ENCODE results near the gene PCSK2.

Gene PCSK2

DNA sequence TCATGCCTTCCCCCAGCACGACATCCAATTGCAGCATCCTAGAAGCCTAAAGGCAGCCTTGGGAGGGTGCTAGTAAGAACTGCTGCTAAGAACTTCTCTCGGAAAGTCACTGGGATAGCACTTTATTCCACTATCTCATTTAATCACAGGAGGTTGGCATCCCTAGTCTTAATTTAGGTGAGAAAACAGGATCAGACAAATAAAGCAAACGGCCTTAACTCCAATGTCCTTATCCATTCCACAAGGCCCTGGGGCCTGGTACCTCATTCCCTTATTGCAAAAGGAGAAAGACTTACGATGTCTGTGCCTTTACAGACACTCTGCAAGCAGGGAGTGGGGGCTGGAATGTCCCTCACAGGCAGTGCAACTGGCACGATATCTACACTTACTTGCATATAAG, 243.7 kb downstream of the PCSK2 start:
- Histone ChIP-seq H3K4me3 (ENCODE audit: low read length) (no peak overlapping the region), H3K9me3 (ENCODE audit: control insufficient read depth, insufficient read depth, low read length) (no peaks in the 10 kb centered on the region), H3K4me1 (ENCODE audit: control insufficient read depth, insufficient read depth, low read length) (no peaks in the 10 kb centered on the region), H3K27ac (ENCODE audit: low read length) (no peak overlapping the region), H3K27me3 (ENCODE audit: control insufficient read depth, insufficient read depth, low read length) (no peaks in the 10 kb centered on the region), H3K36me3 (ENCODE audit: control insufficient read depth, insufficient read depth, low read length) (no peaks in the 10 kb centered on the region; the same call in 1 of the 2 replicates)
- WGBS (ENCODE audit: insufficient coverage, insufficient read length), result no CpG with 5 or more reads among the region's 5 CpGs
- DNase-seq (ENCODE audit: low read depth, low spot score), result no peak

DNA sequence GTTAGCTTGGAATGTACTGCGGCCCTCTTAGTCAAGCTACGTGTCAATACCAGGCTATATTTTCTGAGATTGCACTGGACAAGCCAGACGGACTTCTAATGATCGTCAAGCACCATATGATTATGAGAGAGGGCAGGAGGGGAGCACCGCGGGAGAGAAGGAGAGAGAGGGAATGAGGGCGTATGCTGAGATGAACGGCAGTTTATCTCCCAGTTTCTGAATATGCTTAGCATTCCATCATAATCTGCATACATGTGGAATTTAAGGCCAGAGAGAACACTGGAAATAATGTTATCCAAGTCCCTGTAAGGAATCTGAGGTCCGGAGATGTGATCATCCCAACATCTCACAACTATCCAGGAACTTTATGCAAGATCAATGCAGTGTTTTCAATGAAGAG, 244.1 kb downstream of the PCSK2 start:
- no peak overlapping the region for H3K4me3 ChIP-seq (ENCODE audit: low read length)
- no peaks in the 10 kb centered on the region for H3K9me3 ChIP-seq (ENCODE audit: control insufficient read depth, insufficient read depth, low read length)
- no CpG with 5 or more reads among the region's 9 CpGs for WGBS (ENCODE audit: insufficient coverage, insufficient read length)
- DNase-seq (ENCODE audit: low read depth, low spot score), result no peak
- H3K27me3 ChIP-seq (ENCODE audit: control insufficient read depth, insufficient read depth, low read length), result no peaks in the 10 kb centered on the region
- H3K27ac ChIP-seq (ENCODE audit: low read length), result no peak overlapping the region
- H3K36me3 ChIP-seq (ENCODE audit: control insufficient read depth, insufficient read depth, low read length), result no peaks in the 10 kb centered on the region; the same call in 1 of the 2 replicates
- no peaks in the 10 kb centered on the region for H3K4me1 ChIP-seq (ENCODE audit: control insufficient read depth, insufficient read depth, low read length)

DNA sequence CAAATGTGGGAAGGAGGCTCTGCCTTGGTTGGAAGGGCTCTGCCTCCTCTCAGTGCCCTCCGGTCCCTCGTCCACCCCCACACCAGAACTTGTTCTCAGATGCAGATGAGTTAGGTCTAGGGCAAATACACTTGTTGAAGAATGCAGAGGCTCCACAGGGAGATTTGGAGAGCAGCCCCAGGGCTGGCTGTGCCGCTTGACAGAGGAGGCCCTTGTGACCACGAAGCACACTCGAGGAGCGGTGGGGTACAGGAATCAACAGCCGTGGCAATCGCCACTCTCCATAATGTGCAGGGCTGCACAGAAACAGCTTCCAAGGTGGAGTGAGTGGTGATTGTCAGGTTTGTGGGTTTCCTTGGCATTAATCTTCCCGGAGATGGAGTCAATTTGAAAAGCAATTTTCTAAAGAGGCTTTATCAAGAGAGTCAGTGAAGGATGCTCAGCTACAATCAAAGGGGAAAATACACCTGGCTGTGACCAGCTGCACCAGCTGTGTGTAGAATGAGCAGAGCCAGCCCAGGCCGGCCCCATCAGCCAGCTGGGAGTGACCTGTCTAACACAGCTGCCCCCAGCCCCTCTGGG, 244.9 kb downstream of the PCSK2 start:
- no peak overlapping the region for H3K4me3 ChIP-seq (ENCODE audit: low read length)
- DNase-seq (ENCODE audit: low read depth, low spot score), result no peak
- no peaks in the 10 kb centered on the region for H3K4me1 ChIP-seq (ENCODE audit: control insufficient read depth, insufficient read depth, low read length)
- no CpG with 5 or more reads among the region's 10 CpGs for WGBS (ENCODE audit: insufficient coverage, insufficient read length)
- no peak overlapping the region for H3K27ac ChIP-seq (ENCODE audit: low read length)
- no peaks in the 10 kb centered on the region; the same call in 1 of the 2 replicates for H3K36me3 ChIP-seq (ENCODE audit: control insufficient read depth, insufficient read depth, low read length)
- H3K27me3 ChIP-seq (ENCODE audit: control insufficient read depth, insufficient read depth, low read length), result no peaks in the 10 kb centered on the region
- no peaks in the 10 kb centered on the region for H3K9me3 ChIP-seq (ENCODE audit: control insufficient read depth, insufficient read depth, low read length)

DNA sequence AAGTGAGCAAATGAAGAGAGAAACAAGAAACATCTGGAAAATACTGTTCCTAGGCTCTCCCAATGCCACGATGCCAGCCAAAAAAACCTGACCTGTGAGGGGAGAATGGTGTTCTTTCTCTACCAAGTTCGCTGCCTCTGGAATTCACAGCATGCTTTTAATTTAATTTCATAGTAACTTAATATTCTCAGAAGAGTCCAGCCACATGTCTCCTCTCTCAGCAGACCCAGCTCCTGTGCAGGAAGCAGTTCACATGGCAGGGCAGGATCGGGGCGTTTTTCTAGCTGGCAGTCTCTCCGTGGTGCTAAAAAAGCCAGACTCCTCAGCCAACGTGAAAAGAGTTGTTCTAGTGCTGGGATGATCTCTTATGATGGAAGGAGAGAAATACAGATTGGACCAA, 246.8 kb downstream of the PCSK2 start:
- Histone ChIP-seq H3K9me3 (ENCODE audit: control insufficient read depth, insufficient read depth, low read length) (no peaks in the 10 kb centered on the region), H3K27me3 (ENCODE audit: control insufficient read depth, insufficient read depth, low read length) (no peaks in the 10 kb centered on the region), H3K36me3 (ENCODE audit: control insufficient read depth, insufficient read depth, low read length) (no peaks in the 10 kb centered on the region), H3K4me1 (ENCODE audit: control insufficient read depth, insufficient read depth, low read length) (no peaks in the 10 kb centered on the region), H3K4me3 (ENCODE audit: low read length) (no peak overlapping the region), H3K27ac (ENCODE audit: low read length) (no peak overlapping the region)
- DNase-seq (ENCODE audit: low read depth, low spot score), result no peak
- no CpG with 5 or more reads among the region's 6 CpGs for WGBS (ENCODE audit: insufficient coverage, insufficient read length)

DNA sequence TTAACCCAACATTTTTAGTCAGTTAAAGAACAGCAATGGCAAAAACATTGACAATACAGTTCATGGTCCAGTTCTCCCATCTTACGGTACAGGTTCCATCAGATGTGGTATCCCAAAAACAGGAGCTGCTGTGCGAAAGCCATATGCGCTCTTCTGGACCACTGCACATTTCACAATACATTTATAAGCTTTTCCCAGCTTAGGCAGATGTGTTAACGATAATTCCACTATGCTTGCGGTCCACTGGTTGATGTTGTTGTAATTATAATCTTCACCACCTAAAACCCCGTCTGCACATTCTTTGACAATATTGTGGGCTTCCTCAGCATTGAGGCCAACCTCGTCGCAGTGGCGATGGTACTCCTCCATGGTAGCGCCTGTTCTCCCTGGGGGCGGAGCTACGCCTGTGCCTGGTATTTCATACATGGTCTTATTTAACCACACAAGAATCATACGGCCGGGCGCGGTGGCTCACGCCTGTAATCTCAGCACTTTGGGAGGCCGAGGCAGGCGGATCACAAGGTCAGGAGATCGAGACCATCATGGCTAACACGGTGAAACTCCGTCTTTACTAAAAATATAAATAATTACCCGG, 252.3 kb downstream of the PCSK2 start:
- Histone ChIP-seq H3K9me3 (ENCODE audit: control insufficient read depth, insufficient read depth, low read length) (no peaks in the 10 kb centered on the region), H3K4me1 (ENCODE audit: control insufficient read depth, insufficient read depth, low read length) (no peaks in the 10 kb centered on the region), H3K27me3 (ENCODE audit: control insufficient read depth, insufficient read depth, low read length) (no peaks in the 10 kb centered on the region), H3K27ac (ENCODE audit: low read length) (no peak overlapping the region), H3K4me3 (ENCODE audit: low read length) (no peak overlapping the region), H3K36me3 (ENCODE audit: control insufficient read depth, insufficient read depth, low read length) (no peaks in the 10 kb centered on the region)
- WGBS (ENCODE audit: insufficient coverage, insufficient read length), result no CpG with 5 or more reads among the region's 23 CpGs
- no peak for DNase-seq (ENCODE audit: low read depth, low spot score)

DNA sequence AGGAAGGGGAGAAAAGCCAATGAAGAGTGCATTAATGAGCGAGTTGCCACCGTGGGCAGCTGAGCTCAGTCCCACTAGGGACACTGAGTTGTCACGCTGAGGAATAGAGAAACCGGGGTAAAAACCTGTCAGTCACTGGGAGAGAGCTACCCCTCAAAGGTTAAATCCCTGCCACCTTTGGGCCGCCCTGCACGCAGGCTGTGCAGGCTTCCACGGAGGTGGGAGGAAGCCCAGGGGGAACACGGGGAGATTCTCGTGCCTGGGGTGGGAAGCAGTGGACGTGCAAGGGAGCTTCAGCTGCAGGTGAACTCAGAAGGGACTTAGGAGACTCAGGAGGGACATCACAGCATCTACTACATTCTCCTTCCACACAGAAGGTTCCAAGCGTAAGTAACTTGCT, 253.9 kb downstream of the PCSK2 start:
- H3K27me3 ChIP-seq (ENCODE audit: control insufficient read depth, insufficient read depth, low read length), result no peaks in the 10 kb centered on the region
- H3K36me3 ChIP-seq (ENCODE audit: control insufficient read depth, insufficient read depth, low read length), result no peaks in the 10 kb centered on the region
- DNase-seq (ENCODE audit: low read depth, low spot score), result no peak
- no peak overlapping the region for H3K4me3 ChIP-seq (ENCODE audit: low read length)
- no peaks in the 10 kb centered on the region for H3K9me3 ChIP-seq (ENCODE audit: control insufficient read depth, insufficient read depth, low read length)
- H3K27ac ChIP-seq (ENCODE audit: low read length), result no peak overlapping the region
- H3K4me1 ChIP-seq (ENCODE audit: control insufficient read depth, insufficient read depth, low read length), result no peaks in the 10 kb centered on the region
- no CpG with 5 or more reads among the region's 11 CpGs for WGBS (ENCODE audit: insufficient coverage, insufficient read length)

DNA sequence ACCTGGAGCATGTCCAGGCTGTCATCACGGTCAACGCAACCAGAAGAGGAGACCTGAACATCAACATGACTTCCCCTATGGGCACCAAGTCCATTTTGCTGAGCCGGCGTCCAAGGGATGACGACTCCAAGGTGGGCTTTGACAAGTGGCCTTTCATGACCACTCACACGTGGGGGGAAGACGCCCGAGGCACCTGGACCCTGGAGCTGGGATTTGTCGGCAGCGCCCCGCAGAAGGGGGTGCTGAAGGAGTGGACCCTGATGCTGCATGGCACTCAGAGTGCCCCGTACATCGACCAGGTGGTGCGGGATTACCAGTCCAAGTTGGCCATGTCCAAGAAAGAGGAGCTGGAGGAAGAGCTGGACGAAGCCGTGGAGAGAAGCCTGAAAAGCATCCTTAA, 254.8 kb downstream of the PCSK2 start:
- WGBS (ENCODE audit: insufficient coverage, insufficient read length), result no CpG with 5 or more reads among the region's 16 CpGs
- no peaks in the 10 kb centered on the region for H3K27me3 ChIP-seq (ENCODE audit: control insufficient read depth, insufficient read depth, low read length)
- no peak overlapping the region for H3K4me3 ChIP-seq (ENCODE audit: low read length)
- DNase-seq (ENCODE audit: low read depth, low spot score), result no peak
- H3K36me3 ChIP-seq (ENCODE audit: control insufficient read depth, insufficient read depth, low read length), result no peaks in the 10 kb centered on the region
- no peaks in the 10 kb centered on the region for H3K4me1 ChIP-seq (ENCODE audit: control insufficient read depth, insufficient read depth, low read length)
- H3K27ac ChIP-seq (ENCODE audit: low read length), result no peak overlapping the region
- H3K9me3 ChIP-seq (ENCODE audit: control insufficient read depth, insufficient read depth, low read length), result no peaks in the 10 kb centered on the region

DNA sequence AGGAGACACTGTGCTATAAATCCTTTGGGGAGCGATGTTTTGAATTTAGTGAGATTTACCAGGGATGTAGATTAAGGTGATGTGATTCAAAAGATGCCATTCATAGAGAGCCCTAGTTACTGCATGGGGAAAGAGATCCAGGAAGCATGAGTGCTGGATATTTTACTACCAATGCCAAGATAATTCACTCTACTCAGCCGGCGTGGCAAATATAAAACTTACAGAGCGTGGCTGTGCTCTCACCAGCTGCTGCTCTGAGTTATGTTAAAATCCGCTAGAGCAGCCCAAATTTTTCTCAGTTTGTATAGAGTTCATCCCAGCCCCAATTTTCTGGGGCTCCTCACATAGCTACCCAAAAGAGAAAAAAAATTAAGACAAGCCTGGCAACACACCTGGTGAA, 255.7 kb downstream of the PCSK2 start:
- no peaks in the 10 kb centered on the region for H3K9me3 ChIP-seq (ENCODE audit: control insufficient read depth, insufficient read depth, low read length)
- no peak overlapping the region for H3K4me3 ChIP-seq (ENCODE audit: low read length)
- DNase-seq (ENCODE audit: low read depth, low spot score), result no peak
- H3K4me1 ChIP-seq (ENCODE audit: control insufficient read depth, insufficient read depth, low read length), result no peaks in the 10 kb centered on the region
- no peaks in the 10 kb centered on the region for H3K36me3 ChIP-seq (ENCODE audit: control insufficient read depth, insufficient read depth, low read length)
- H3K27ac ChIP-seq (ENCODE audit: low read length), result no peak overlapping the region
- H3K27me3 ChIP-seq (ENCODE audit: control insufficient read depth, insufficient read depth, low read length), result no peaks in the 10 kb centered on the region
- no CpG with 5 or more reads among the region's 5 CpGs for WGBS (ENCODE audit: insufficient coverage, insufficient read length)

DNA sequence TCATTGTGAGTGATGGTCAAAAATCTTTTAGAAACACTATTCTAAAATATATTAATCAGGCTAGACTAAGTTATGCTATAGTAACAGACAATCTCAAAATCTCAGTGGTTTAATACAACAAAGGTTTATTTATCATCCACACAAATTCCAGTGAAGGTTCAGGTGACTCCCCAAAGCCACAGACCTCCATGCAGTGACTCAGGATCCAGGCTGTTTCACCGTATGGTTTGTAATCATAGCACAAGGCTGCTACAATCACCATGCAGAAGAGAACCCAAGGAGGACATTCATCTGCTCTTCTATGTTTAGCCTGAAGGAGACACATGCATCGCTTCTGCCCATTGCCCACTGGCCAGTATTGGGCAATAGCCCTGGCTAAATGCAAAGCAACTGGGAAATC, 258.2 kb downstream of the PCSK2 start:
- WGBS (ENCODE audit: insufficient coverage, insufficient read length), result no CpG with 5 or more reads among the region's 2 CpGs
- H3K27me3 ChIP-seq (ENCODE audit: control insufficient read depth, insufficient read depth, low read length), result no peaks in the 10 kb centered on the region

DNA sequence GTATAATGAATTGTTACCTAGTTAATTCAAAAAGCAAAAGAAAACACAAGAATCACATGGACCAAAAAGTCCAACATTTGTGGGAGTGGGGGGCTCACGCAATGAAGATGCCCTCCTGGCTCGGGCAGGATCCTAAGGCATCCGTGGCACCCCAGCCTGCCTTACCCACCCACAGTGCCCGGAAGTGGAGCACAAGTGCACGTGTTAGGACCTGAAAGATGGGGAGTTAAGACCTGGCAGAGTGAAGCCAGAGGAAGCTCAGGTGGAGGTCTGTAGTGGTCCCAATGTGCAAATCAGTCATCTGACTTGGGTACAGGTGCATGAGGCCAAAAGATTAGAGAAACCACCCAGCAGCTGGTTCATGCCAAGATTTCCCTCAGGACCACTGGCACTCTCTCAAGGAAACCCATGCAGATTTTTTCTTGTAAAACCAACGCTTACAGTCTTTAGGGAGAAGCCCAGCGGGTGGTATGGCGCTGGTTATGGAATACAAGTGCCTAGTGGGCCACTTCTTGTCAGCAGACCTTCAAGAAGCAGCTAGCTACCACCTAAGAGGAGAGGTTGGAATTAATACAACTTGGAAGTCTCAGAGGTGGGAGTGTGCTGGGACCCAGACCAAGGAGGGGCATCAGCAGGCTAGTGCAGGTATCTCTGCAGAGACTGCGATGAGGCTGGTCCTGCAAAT, 262.2 kb downstream of the PCSK2 start:
- H3K9me3 ChIP-seq (ENCODE audit: control insufficient read depth, insufficient read depth, low read length), result no peaks in the 10 kb centered on the region
- no peak overlapping the region for H3K4me3 ChIP-seq (ENCODE audit: low read length)
- H3K27me3 ChIP-seq (ENCODE audit: control insufficient read depth, insufficient read depth, low read length), result no peaks in the 10 kb centered on the region
- H3K4me1 ChIP-seq (ENCODE audit: control insufficient read depth, insufficient read depth, low read length), result no peaks in the 10 kb centered on the region
- no peak overlapping the region for H3K27ac ChIP-seq (ENCODE audit: low read length)
- no peak for DNase-seq (ENCODE audit: low read depth, low spot score)
- H3K36me3 ChIP-seq (ENCODE audit: control insufficient read depth, insufficient read depth, low read length), result no peaks in the 10 kb centered on the region
- no CpG with 5 or more reads among the region's 9 CpGs for WGBS (ENCODE audit: insufficient coverage, insufficient read length)

More for the DNA sequence above, 258.2 kb downstream of the PCSK2 start:
- Histone ChIP-seq H3K4me3 (ENCODE audit: low read length) (no peak overlapping the region), H3K9me3 (ENCODE audit: control insufficient read depth, insufficient read depth, low read length) (no peaks in the 10 kb centered on the region), H3K4me1 (ENCODE audit: control insufficient read depth, insufficient read depth, low read length) (no peaks in the 10 kb centered on the region), H3K27ac (ENCODE audit: low read length) (no peak overlapping the region), H3K36me3 (ENCODE audit: control insufficient read depth, insufficient read depth, low read length) (no peaks in the 10 kb centered on the region)
- DNase-seq (ENCODE audit: low read depth, low spot score), result no peak

DNA sequence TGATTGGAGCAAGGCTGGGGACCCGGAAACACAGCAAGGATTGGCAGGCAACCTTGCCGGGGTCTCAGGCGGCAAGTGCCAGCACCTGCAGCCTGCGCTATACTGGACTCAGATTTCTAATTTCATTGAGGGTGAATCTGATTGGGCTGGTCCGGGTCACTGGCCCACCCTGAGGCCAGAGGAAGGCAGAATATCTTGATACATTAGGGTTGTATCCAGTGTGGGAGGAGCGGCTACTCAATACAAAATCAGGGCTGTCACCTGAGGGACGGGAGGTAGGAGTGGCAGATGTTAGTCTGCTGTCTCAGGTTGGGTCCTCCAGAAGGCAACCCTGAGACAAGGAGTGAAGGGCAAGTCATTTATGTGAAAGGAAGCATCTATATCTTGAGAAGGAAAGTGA, 263.7 kb downstream of the PCSK2 start:
- no CpG with 5 or more reads among the region's 7 CpGs for WGBS (ENCODE audit: insufficient coverage, insufficient read length)
- Histone ChIP-seq H3K4me3 (ENCODE audit: low read length) (no peak overlapping the region), H3K36me3 (ENCODE audit: control insufficient read depth, insufficient read depth, low read length) (no peaks in the 10 kb centered on the region), H3K9me3 (ENCODE audit: control insufficient read depth, insufficient read depth, low read length) (no peaks in the 10 kb centered on the region), H3K27ac (ENCODE audit: low read length) (no peak overlapping the region), H3K4me1 (ENCODE audit: control insufficient read depth, insufficient read depth, low read length) (no peaks in the 10 kb centered on the region), H3K27me3 (ENCODE audit: control insufficient read depth, insufficient read depth, low read length) (no peaks in the 10 kb centered on the region)
- no peak for DNase-seq (ENCODE audit: low read depth, low spot score)
